Renal pelvis (tissue), 12 donors: Measurements from ENCODE around the gene SDHC. TPM values are rescaled to one million over a fixed set of nuclear protein-coding genes. Genes with fewer than 3 reads are reported as not detected.

Source experiments
- DNase-seq: peaks from one replicate; pipeline ENCODE4 v3.0.0-alpha.2; 2013
- long read RNA-seq, 16 experiments: transcript quantifications; one replicate each; lab custom pipeline, GENCODE V29; 2026
- polyA plus RNA-seq, 3 donors: library from polyadenylated mRNA; unstranded; fragments of 120-200 nt; gene quantifications; one replicate each; pipeline ENCODE4 v1.2.1, GENCODE V29; 2013; ENCODE audit not compliant: insufficient read length in 3 of 3

The SDHC gene
- 100 to 1,000 TPM; 264 to 274 (median 266) TPM for polyA plus RNA-seq
- long read RNA-seq, donor 1, full-length matches to known transcripts, result 88 of 107 reads
- long read RNA-seq, donor 1, partial matches to known transcripts, result 19 of 107 reads
- long read RNA-seq, donor 1, other reads (novel, unspliced or antisense), result 0 of 107 reads
- long read RNA-seq, donor 2, full-length matches to known transcripts, result 111 of 160 reads
- long read RNA-seq, donor 2, partial matches to known transcripts, result 49 of 160 reads
- long read RNA-seq, donor 2, other reads (novel, unspliced or antisense), result 0 of 160 reads
- long read RNA-seq, donor 3, full-length matches to known transcripts, result 91 of 138 reads
- long read RNA-seq, donor 3, partial matches to known transcripts, result 47 of 138 reads
- long read RNA-seq, donor 3, other reads (novel, unspliced or antisense), result 0 of 138 reads
- long read RNA-seq, donor 4, full-length matches to known transcripts, result 97 of 146 reads
- long read RNA-seq, donor 4, partial matches to known transcripts, result 49 of 146 reads
- long read RNA-seq, donor 4, other reads (novel, unspliced or antisense), result 0 of 146 reads
- long read RNA-seq, donor 5, full-length matches to known transcripts, result 53 of 70 reads
- long read RNA-seq, donor 5, partial matches to known transcripts, result 17 of 70 reads
- long read RNA-seq, donor 5, other reads (novel, unspliced or antisense), result 0 of 70 reads
- long read RNA-seq, donor 6, full-length matches to known transcripts, result 57 of 123 reads
- long read RNA-seq, donor 6, partial matches to known transcripts, result 66 of 123 reads
- long read RNA-seq, donor 6, other reads (novel, unspliced or antisense), result 0 of 123 reads
- long read RNA-seq, donor 7, full-length matches to known transcripts, result 86 of 167 reads
- long read RNA-seq, donor 7, partial matches to known transcripts, result 76 of 167 reads
- long read RNA-seq, donor 7, other reads (novel, unspliced or antisense), result 5 of 167 reads
- long read RNA-seq, donor 8, full-length matches to known transcripts, result 26 of 32 reads
- long read RNA-seq, donor 8, partial matches to known transcripts, result 6 of 32 reads
- long read RNA-seq, donor 8, other reads (novel, unspliced or antisense), result 0 of 32 reads
- long read RNA-seq, donor 9, full-length matches to known transcripts, result 89 of 128 reads
- long read RNA-seq, donor 9, partial matches to known transcripts, result 39 of 128 reads
- long read RNA-seq, donor 9, other reads (novel, unspliced or antisense), result 0 of 128 reads
- long read RNA-seq, donor 10, full-length matches to known transcripts, result 79 of 121 reads
- long read RNA-seq, donor 10, partial matches to known transcripts, result 31 of 121 reads
- long read RNA-seq, donor 10, other reads (novel, unspliced or antisense), result 11 of 121 reads
- long read RNA-seq, donor 11, full-length matches to known transcripts, result 48 of 64 reads
- long read RNA-seq, donor 11, partial matches to known transcripts, result 8 of 64 reads
- long read RNA-seq, donor 11, other reads (novel, unspliced or antisense), result 8 of 64 reads
- long read RNA-seq, donor 12, full-length matches to known transcripts, result 96 of 142 reads
- long read RNA-seq, donor 12, partial matches to known transcripts, result 35 of 142 reads
- long read RNA-seq, donor 12, other reads (novel, unspliced or antisense), result 11 of 142 reads
- long read RNA-seq, donor 13, full-length matches to known transcripts, result 40 of 74 reads
- long read RNA-seq, donor 13, partial matches to known transcripts, result 34 of 74 reads
- long read RNA-seq, donor 13, other reads (novel, unspliced or antisense), result 0 of 74 reads
- long read RNA-seq, donor 14, result 0 reads
- long read RNA-seq, donor 15, full-length matches to known transcripts, result 63 of 93 reads
- long read RNA-seq, donor 15, partial matches to known transcripts, result 30 of 93 reads
- long read RNA-seq, donor 15, other reads (novel, unspliced or antisense), result 0 of 93 reads
- long read RNA-seq, donor 16, full-length matches to known transcripts, result 96 of 174 reads
- long read RNA-seq, donor 16, partial matches to known transcripts, result 78 of 174 reads
- long read RNA-seq, donor 16, other reads (novel, unspliced or antisense), result 0 of 174 reads

- DNase-seq, result peak; percentile 94
Observed at GRCh38 chr1:161314201-161314981, at the start of gene SDHC. SDHC (plus strand) TSS chr1:161314381; CDS start chr1:161314406, 25 bp downstream.

GRCh38 chr1:161265305-161265704, 48.9 kb upstream of the SDHC start:
- no peak for DNase-seq

GRCh38 chr1:161266202-161266601, 48.0 kb upstream of the SDHC start:
- no peak for DNase-seq

GRCh38 chr1:161266836-161267235, 47.3 kb upstream of the SDHC start:
- DNase-seq, result no peak

- no peak for DNase-seq
Observed at GRCh38 chr1:161267321-161267720, 46.9 kb upstream of the SDHC start.

GRCh38 chr1:161273402-161273801, 40.8 kb upstream of the SDHC start:
- no peak for DNase-seq

GRCh38 chr1:161274874-161275273, 39.3 kb upstream of the SDHC start:
- no peak for DNase-seq

GRCh38 chr1:161282991-161283390, 31.2 kb upstream of the SDHC start:
- no peak for DNase-seq

- no peak for DNase-seq
Observed at GRCh38 chr1:161285113-161285512, 29.1 kb upstream of the SDHC start.

GRCh38 chr1:161285521-161285920, 28.7 kb upstream of the SDHC start:
- DNase-seq, result no peak

- DNase-seq, result no peak
Observed at GRCh38 chr1:161287482-161288054, 26.6 kb upstream of the SDHC start.

- DNase-seq, result no peak
Observed at GRCh38 chr1:161290779-161291178, 23.4 kb upstream of the SDHC start.

- no peak for DNase-seq
Observed at GRCh38 chr1:161297415-161297814, 16.8 kb upstream of the SDHC start.

GRCh38 chr1:161298116-161298515, 16.1 kb upstream of the SDHC start:
- no peak for DNase-seq

GRCh38 chr1:161299347-161299746, 14.8 kb upstream of the SDHC start:
- no peak for DNase-seq

- DNase-seq, result no peak
Observed at GRCh38 chr1:161300478-161300877, 13.7 kb upstream of the SDHC start.

GRCh38 chr1:161304927-161305866, 9.0 kb upstream of the SDHC start:
- no peak for DNase-seq
